DND-41 (cell line): ENCODE data around the gene SOWAHA.

Source experiments
- EZH2 ChIP-seq: IDR thresholded peaks from 3 replicates; pipeline ENCODE4 v1.6.1; 2012; ENCODE audit warnings: borderline replicate concordance, low read depth, mild to moderate bottlenecking, moderate library complexity, low read length, inconsistent platforms; ENCODE audit not compliant: severe bottlenecking
- TF ChIP-seq, protein P1 (sequence below): IDR thresholded peaks from 2 replicates; pipeline ENCODE4 v1.5.1; 2012; ENCODE audit warnings: borderline replicate concordance, low read length, moderate library complexity, mild to moderate bottlenecking; ENCODE audit not compliant: poor library complexity, severe bottlenecking; ENCODE audit errors: extremely low read depth

DNA sequence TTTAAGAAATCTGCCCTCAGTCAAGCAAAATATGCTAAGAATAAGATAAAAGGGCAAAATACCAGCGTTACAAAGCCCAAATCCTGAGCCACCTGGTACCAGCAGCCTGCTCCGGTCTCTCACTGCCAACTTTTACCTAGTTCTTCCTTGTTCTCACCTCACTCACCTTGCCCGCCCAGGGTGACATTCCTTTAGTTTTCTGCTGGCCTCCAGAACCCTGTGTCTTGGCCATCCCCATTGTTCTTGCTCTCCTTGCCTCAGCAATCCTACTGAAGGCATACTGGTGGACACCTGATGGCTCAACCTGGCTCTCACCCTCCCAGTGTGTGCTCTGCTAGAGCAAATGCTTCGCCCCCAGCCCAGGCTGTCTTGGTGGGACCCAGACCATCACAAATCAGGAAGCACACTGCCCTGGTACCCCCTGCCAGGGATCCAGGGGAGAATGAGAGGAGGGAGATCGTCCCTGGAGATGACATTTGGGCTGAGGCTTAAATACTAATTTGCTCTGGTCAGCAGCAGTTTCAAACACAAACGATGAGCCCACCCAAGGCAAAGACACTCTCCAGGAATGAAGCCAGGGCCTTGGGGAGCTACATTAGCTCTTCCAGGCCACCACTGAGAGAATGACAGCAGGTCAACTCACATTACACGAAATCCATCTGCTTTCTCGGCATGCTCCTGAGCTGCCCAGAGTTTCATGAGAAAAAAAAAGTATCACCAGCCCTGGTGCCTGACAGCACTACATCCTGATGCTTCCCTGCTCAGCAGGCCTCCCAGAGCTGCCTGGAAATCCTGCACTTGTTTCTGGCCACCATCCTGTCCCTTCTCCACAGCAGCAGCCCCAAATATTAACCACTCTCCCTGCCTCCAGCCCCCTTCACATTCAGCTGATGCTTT is 23.9 kb upstream of the SOWAHA start:
- TF ChIP-seq, protein P1, sequence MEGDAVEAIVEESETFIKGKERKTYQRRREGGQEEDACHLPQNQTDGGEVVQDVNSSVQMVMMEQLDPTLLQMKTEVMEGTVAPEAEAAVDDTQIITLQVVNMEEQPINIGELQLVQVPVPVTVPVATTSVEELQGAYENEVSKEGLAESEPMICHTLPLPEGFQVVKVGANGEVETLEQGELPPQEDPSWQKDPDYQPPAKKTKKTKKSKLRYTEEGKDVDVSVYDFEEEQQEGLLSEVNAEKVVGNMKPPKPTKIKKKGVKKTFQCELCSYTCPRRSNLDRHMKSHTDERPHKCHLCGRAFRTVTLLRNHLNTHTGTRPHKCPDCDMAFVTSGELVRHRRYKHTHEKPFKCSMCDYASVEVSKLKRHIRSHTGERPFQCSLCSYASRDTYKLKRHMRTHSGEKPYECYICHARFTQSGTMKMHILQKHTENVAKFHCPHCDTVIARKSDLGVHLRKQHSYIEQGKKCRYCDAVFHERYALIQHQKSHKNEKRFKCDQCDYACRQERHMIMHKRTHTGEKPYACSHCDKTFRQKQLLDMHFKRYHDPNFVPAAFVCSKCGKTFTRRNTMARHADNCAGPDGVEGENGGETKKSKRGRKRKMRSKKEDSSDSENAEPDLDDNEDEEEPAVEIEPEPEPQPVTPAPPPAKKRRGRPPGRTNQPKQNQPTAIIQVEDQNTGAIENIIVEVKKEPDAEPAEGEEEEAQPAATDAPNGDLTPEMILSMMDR = no peak
- TF ChIP-seq EZH2 = no peak
